RWPE1 (cell line): ENCODE measurements around the gene LDLRAD4.

Source experiments
- CTCF ChIA-PET: fragments of 350-600 bp; sonication (Branson Sonifier 250); formaldehyde crosslinking; extraction: SDS; loops from one replicate; lab custom pipeline; 2021; lab: Yijun Ruan, JAX
- POLR2A ChIA-PET: fragments of 400-600 bp; formaldehyde crosslinking; extraction: SDS; loops from one replicate; lab custom pipeline; 2020; ENCODE audit warnings: antibody characterized with exemption; ENCODE audit not compliant: low non-redundant PET; lab: Yijun Ruan, JAX
- DNase-seq: peaks from one replicate; pipeline ENCODE4 v3.0.0; 2012; ENCODE audit warnings: low spot score
- H3K27ac ChIP-seq: fragments of 450-650 bp; 2 replicates; pipeline ENCODE4 v1.5.1; 2017
- TF ChIP-seq, protein P1 (sequence below): fragments of 450-650 bp; conservative IDR thresholded peaks from 2 replicates; pipeline ENCODE4 v1.5.1; 2017; ENCODE audit warnings: low read depth, mild to moderate bottlenecking

LDLRAD4 gene

GRCh38 chr18:13247506-13247905 is 28.9 kb downstream of the LDLRAD4 start:
- CTCF ChIA-PET = no interaction called here
- DNase-seq = no peak
- POLR2A ChIA-PET = no interaction called here
- TF ChIP-seq, protein P1, sequence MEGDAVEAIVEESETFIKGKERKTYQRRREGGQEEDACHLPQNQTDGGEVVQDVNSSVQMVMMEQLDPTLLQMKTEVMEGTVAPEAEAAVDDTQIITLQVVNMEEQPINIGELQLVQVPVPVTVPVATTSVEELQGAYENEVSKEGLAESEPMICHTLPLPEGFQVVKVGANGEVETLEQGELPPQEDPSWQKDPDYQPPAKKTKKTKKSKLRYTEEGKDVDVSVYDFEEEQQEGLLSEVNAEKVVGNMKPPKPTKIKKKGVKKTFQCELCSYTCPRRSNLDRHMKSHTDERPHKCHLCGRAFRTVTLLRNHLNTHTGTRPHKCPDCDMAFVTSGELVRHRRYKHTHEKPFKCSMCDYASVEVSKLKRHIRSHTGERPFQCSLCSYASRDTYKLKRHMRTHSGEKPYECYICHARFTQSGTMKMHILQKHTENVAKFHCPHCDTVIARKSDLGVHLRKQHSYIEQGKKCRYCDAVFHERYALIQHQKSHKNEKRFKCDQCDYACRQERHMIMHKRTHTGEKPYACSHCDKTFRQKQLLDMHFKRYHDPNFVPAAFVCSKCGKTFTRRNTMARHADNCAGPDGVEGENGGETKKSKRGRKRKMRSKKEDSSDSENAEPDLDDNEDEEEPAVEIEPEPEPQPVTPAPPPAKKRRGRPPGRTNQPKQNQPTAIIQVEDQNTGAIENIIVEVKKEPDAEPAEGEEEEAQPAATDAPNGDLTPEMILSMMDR = no peak
- H3K27ac ChIP-seq = no peak overlapping the region

GRCh38 chr18:13252686-13253410 is 34.3 kb downstream of the LDLRAD4 start:
- no peak overlapping the region for H3K27ac ChIP-seq
- ChIA-PET CTCF (interaction anchor here (0.5 to 0.7 kb wide), 2 partner anchors 100 to 484 kb away, joined by 3 to 4 read pairs; no protein-coding TSS in a partner anchor), POLR2A (no interaction called here)
- TF ChIP-seq, protein P1 = no peak
- no peak for DNase-seq

DNA sequence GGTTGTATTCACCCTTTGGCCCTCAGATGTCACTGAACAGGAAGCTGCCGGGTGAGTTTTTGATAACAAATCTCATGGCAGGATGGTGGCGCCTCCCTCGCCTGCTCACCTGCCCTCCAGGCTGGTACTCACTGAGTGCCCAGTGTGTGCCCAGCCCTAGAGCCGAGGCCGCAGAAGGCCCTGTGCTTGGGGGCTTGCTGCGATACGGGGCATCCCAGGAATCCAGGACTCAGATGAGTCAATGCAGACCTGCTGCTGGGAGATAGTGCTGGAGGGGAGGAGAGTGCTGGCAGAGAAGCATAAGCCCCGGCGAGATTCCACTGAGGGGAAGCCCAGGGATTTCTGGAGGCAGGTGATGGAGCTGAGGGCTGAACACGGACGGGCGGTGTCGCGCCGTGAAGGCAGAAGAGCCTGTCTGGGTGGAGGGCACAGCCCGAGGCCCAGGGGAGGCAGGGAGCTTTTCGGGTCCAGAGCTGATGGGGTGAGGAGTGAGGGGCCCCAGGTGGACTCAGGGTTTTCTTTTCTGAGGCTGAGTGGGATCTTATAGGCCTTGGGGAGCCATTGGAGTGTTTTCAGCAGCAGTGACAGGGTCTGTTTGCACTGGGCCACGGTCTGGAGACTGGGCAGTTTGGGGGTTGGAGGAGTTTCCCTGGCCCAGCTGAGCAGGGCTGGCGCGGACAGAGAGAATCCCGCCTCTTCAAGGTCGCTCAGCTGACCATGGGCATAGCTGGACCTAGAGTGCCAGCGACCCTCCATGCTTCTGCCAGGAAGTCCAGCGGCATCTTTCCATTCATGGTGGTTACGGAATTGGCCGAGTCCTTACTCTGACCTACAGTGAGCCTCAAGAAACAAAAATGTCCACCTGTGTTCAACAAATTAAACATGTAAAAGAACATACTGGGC is 35.5 kb downstream of the LDLRAD4 start:
- DNase-seq = no peak
- no peak overlapping the region for H3K27ac ChIP-seq
- CTCF ChIA-PET = no interaction called here
- TF ChIP-seq, protein P1 = no peak
- POLR2A ChIA-PET = no interaction called here

- no peak overlapping the region for H3K27ac ChIP-seq
- ChIA-PET CTCF (no interaction called here), POLR2A (no interaction called here)
- TF ChIP-seq, protein P1 = no peak
- DNase-seq = no peak
These were observed 36.7 kb downstream of the LDLRAD4 start for GRCh38 chr18:13254971-13255927.

GRCh38 chr18:13256444-13257305 is 38.1 kb downstream of the LDLRAD4 start:
- no peak overlapping the region for H3K27ac ChIP-seq
- TF ChIP-seq, protein P1 = no peak
- DNase-seq = no peak
- CTCF ChIA-PET = no interaction called here
- POLR2A ChIA-PET = no interaction called here
